ENCODE measurements around the gene DOK6. TPM values are rescaled to one million over a fixed set of nuclear protein-coding genes. Genes with fewer than 3 reads are reported as not detected.

DOK6 gene
- total and polyA plus RNA-seq, 2 experiments from 2014 or later = 0.29 to 0.42 TPM

DNA sequence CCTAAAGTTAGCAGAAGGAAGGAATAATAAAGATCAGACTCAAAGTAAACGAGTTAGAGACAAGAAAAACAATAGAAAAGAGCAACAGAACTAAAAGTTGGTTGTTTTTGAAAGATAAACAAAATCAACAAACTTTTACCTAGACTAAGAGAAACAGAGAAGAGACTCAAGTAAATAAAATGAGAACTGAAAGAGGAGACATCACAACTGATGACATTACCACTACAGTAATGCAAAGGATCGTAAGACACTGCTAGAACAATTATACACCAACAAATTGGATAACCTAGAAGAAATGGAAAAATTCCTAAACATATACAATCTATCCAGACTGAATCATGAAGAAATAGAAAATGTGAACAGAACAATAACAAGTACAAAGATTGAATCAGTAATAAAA is 407.7 kb downstream of the DOK6 start:
- Histone ChIP-seq H3K27ac (ENCODE audit: low read depth) (no peak overlapping the region), H4K20me1 (replicated peaks; ENCODE audit: insufficient read depth) (no peaks in the 10 kb centered on the region), H3K27me3 (ENCODE audit: insufficient read depth) (no peaks in the 10 kb centered on the region), H3K36me3 (ENCODE audit: insufficient read depth) (no peaks in the 10 kb centered on the region), H3K4me1 (ENCODE audit: insufficient read depth) (no peaks in the 10 kb centered on the region), H3K9me2 (ENCODE audit: insufficient read depth) (peaks cover 11% of the 10 kb centered on the region; the same call in 1 of the 2 replicates), H3K4me3 (no peak overlapping the region), H3K79me2 (replicated peaks; ENCODE audit: insufficient read depth) (no peaks in the 10 kb centered on the region), H3K4me2 (no peak overlapping the region), H3F3A (replicated peaks; ENCODE audit: low read depth) (no peaks in the 10 kb centered on the region), H2AFZ (no peak overlapping the region)
- Mint-ChIP-seq H3K4me3 (no peak overlapping the region), H3K9me3 (peaks cover 4% of the 10 kb centered on the region; the same call in 2 of the 3 replicates), H3K27me3 (ENCODE audit: insufficient read depth, low read depth, poor library complexity) (no peaks in the 10 kb centered on the region), H3K4me1 (no peaks in the 10 kb centered on the region), H3K27ac (peak overlapping the region; percentile 18; the same call in 1 of the 2 replicates), H3K36me3 (ENCODE audit: low read depth) (no peaks in the 10 kb centered on the region)
- TF ChIP-seq ZNF331 (CRISPR knock-in tag; IDR thresholded peaks at IDR 0.05; ENCODE audit: low read depth) = no peak
- no peak for TF ChIP-seq NANOG (IDR thresholded peaks at IDR 0.05; ENCODE audit: borderline replicate concordance)
- ATAC-seq (no peak), DNase-seq (ENCODE audit: low spot score) (no peak)

DNA sequence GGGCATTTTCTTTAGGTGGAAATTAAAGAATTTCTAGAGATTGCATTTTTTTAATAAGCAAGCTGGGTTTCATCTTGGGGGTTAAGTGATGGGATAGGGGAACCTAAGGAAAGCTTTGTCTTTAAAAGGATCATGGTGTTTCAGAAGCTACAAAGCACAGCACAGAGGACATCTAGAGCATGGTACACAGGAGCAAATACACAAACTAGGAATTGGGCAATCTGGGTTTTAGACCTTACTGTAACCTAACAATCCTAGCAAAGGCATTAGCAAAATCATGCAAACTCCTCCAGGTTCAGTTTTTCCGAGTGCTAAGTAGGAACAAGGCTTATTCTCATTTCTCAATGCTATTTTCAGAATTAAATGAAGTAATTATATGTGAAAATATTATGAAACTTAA is 412.9 kb downstream of the DOK6 start:
- Mint-ChIP-seq H3K36me3 (ENCODE audit: low read depth) (peaks cover 2% of the 10 kb centered on the region; the same call in 1 of the 3 replicates), H3K27ac (no peak overlapping the region), H3K27me3 (ENCODE audit: insufficient read depth, low read depth, poor library complexity) (peaks cover under 1% of the 10 kb centered on the region), H3K9me3 (peaks cover 16% of the 10 kb centered on the region), H3K4me3 (no peak overlapping the region), H3K4me1 (no peaks in the 10 kb centered on the region; the same call in 2 of the 3 replicates)
- Histone ChIP-seq H3K36me3 (ENCODE audit: insufficient read depth) (no peaks in the 10 kb centered on the region), H3K4me1 (ENCODE audit: insufficient read depth) (no peaks in the 10 kb centered on the region), H2AFZ (no peak overlapping the region), H3F3A (replicated peaks; ENCODE audit: low read depth) (no peaks in the 10 kb centered on the region), H3K9me2 (ENCODE audit: insufficient read depth) (peaks cover 17% of the 10 kb centered on the region; the same call in 1 of the 2 replicates), H3K4me2 (no peak overlapping the region), H3K27ac (ENCODE audit: low read depth) (no peak overlapping the region), H3K4me3 (no peak overlapping the region), H4K20me1 (replicated peaks; ENCODE audit: insufficient read depth) (no peaks in the 10 kb centered on the region), H3K79me2 (replicated peaks; ENCODE audit: insufficient read depth) (no peaks in the 10 kb centered on the region), H3K27me3 (ENCODE audit: insufficient read depth) (no peaks in the 10 kb centered on the region)
- TF ChIP-seq POLR2AphosphoS5 (IDR thresholded peaks at IDR 0.05; ENCODE audit: low read depth) (no peak), STAT1 (IDR thresholded peaks at IDR 0.05; ENCODE audit: unreplicated experiment) (no peak)
- no peak for ATAC-seq
- no peak for DNase-seq (ENCODE audit: low spot score)

DNA sequence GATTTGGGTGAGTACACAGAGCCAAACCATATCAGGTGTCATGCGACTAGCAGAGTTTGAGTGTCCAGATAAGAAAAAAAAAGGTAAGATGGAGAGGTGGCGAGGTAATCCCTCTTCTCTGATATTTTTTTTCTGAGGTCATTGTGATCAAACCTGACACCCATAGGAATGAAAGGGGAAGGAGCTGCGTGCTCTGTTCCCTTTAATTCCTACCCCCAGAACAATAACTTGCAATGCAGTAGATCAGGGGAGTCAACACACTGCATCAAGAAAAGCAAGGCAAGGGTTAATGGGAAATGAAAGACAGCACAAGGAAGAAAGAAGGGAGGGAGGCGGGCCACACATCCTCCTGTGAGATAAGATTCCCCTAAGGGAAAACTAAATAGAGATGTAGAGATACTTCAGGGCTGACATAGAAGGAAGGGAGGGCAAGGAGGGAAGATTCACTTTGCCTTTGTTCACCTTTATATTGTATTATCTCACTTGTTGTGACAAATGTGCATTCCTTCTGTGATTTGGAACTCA is 414.2 kb downstream of the DOK6 start:
- Histone ChIP-seq H3K4me1 (ENCODE audit: insufficient read depth) (no peaks in the 10 kb centered on the region), H3K27me3 (ENCODE audit: insufficient read depth) (no peaks in the 10 kb centered on the region), H3F3A (replicated peaks; ENCODE audit: low read depth) (no peaks in the 10 kb centered on the region), H3K79me2 (replicated peaks; ENCODE audit: insufficient read depth) (no peaks in the 10 kb centered on the region), H3K9me2 (ENCODE audit: insufficient read depth) (peaks cover 17% of the 10 kb centered on the region; the same call in 1 of the 2 replicates), H2AFZ (peak overlapping the region; percentile 48), H3K4me2 (no peak overlapping the region), H3K4me3 (no peak overlapping the region), H3K27ac (ENCODE audit: low read depth) (no peak overlapping the region), H3K36me3 (ENCODE audit: insufficient read depth) (no peaks in the 10 kb centered on the region), H4K20me1 (replicated peaks; ENCODE audit: insufficient read depth) (no peaks in the 10 kb centered on the region)
- H3K4me1 Mint-ChIP-seq = no peaks in the 10 kb centered on the region; the same call in 2 of the 3 replicates
- H3K4me3 Mint-ChIP-seq = no peak overlapping the region
- DNase-seq (ENCODE audit: low spot score) (no peak), ATAC-seq (no peak)
- 0 out of 2 replicates have a peak overlapping the region, but pooled peaks have one; percentile 2 for H3K27ac Mint-ChIP-seq
- H3K36me3 Mint-ChIP-seq (ENCODE audit: low read depth) = peaks cover 2% of the 10 kb centered on the region; the same call in 1 of the 3 replicates
- peaks cover 3% of the 10 kb centered on the region for H3K27me3 Mint-ChIP-seq (ENCODE audit: insufficient read depth, low read depth, poor library complexity)
- peaks cover 16% of the 10 kb centered on the region for H3K9me3 Mint-ChIP-seq
- TF ChIP-seq NANOG (IDR thresholded peaks at IDR 0.05; ENCODE audit: borderline replicate concordance) (no peak), CREB1 (CRISPR knock-in tag; IDR thresholded peaks at IDR 0.05; ENCODE audit: low read depth) (no peak), POLR2AphosphoS5 (IDR thresholded peaks at IDR 0.05; ENCODE audit: low read depth) (no peak), ZNF114 (CRISPR knock-in tag; IDR thresholded peaks at IDR 0.05) (no peak), ZNF331 (CRISPR knock-in tag; IDR thresholded peaks at IDR 0.05; ENCODE audit: low read depth) (no peak)
- TF ChIP-seq, protein P1, sequence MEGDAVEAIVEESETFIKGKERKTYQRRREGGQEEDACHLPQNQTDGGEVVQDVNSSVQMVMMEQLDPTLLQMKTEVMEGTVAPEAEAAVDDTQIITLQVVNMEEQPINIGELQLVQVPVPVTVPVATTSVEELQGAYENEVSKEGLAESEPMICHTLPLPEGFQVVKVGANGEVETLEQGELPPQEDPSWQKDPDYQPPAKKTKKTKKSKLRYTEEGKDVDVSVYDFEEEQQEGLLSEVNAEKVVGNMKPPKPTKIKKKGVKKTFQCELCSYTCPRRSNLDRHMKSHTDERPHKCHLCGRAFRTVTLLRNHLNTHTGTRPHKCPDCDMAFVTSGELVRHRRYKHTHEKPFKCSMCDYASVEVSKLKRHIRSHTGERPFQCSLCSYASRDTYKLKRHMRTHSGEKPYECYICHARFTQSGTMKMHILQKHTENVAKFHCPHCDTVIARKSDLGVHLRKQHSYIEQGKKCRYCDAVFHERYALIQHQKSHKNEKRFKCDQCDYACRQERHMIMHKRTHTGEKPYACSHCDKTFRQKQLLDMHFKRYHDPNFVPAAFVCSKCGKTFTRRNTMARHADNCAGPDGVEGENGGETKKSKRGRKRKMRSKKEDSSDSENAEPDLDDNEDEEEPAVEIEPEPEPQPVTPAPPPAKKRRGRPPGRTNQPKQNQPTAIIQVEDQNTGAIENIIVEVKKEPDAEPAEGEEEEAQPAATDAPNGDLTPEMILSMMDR (conservative IDR thresholded peaks at IDR 0.05; ENCODE audit: low read depth in 2 of 2) = no peak
- TF ChIP-seq, protein P2, sequence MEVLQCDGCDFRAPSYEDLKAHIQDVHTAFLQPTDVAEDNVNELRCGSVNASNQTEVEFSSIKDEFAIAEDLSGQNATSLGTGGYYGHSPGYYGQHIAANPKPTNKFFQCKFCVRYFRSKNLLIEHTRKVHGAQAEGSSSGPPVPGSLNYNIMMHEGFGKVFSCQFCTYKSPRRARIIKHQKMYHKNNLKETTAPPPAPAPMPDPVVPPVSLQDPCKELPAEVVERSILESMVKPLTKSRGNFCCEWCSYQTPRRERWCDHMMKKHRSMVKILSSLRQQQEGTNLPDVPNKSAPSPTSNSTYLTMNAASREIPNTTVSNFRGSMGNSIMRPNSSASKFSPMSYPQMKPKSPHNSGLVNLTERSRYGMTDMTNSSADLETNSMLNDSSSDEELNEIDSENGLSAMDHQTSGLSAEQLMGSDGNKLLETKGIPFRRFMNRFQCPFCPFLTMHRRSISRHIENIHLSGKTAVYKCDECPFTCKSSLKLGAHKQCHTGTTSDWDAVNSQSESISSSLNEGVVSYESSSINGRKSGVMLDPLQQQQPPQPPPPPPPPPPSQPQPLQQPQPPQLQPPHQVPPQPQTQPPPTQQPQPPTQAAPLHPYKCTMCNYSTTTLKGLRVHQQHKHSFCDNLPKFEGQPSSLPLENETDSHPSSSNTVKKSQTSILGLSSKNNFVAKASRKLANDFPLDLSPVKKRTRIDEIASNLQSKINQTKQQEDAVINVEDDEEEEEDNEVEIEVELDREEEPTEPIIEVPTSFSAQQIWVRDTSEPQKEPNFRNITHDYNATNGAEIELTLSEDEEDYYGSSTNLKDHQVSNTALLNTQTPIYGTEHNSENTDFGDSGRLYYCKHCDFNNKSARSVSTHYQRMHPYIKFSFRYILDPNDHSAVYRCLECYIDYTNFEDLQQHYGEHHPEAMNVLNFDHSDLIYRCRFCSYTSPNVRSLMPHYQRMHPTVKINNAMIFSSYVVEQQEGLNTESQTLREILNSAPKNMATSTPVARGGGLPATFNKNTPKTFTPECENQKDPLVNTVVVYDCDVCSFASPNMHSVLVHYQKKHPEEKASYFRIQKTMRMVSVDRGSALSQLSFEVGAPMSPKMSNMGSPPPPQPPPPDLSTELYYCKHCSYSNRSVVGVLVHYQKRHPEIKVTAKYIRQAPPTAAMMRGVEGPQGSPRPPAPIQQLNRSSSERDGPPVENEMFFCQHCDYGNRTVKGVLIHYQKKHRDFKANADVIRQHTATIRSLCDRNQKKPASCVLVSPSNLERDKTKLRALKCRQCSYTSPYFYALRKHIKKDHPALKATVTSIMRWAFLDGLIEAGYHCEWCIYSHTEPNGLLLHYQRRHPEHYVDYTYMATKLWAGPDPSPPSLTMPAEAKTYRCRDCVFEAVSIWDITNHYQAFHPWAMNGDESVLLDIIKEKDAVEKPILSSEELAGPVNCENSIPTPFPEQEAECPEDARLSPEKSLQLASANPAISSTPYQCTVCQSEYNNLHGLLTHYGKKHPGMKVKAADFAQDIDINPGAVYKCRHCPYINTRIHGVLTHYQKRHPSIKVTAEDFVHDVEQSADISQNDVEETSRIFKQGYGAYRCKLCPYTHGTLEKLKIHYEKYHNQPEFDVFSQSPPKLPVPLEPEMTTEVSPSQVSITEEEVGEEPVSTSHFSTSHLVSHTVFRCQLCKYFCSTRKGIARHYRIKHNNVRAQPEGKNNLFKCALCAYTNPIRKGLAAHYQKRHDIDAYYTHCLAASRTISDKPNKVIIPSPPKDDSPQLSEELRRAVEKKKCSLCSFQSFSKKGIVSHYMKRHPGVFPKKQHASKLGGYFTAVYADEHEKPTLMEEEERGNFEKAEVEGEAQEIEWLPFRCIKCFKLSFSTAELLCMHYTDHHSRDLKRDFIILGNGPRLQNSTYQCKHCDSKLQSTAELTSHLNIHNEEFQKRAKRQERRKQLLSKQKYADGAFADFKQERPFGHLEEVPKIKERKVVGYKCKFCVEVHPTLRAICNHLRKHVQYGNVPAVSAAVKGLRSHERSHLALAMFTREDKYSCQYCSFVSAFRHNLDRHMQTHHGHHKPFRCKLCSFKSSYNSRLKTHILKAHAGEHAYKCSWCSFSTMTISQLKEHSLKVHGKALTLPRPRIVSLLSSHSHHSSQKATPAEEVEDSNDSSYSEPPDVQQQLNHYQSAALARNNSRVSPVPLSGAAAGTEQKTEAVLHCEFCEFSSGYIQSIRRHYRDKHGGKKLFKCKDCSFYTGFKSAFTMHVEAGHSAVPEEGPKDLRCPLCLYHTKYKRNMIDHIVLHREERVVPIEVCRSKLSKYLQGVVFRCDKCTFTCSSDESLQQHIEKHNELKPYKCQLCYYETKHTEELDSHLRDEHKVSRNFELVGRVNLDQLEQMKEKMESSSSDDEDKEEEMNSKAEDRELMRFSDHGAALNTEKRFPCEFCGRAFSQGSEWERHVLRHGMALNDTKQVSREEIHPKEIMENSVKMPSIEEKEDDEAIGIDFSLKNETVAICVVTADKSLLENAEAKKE (CRISPR knock-in tag; IDR thresholded peaks at IDR 0.05) = no peak
